ENCODE results near the gene ACBD4.

DNA sequence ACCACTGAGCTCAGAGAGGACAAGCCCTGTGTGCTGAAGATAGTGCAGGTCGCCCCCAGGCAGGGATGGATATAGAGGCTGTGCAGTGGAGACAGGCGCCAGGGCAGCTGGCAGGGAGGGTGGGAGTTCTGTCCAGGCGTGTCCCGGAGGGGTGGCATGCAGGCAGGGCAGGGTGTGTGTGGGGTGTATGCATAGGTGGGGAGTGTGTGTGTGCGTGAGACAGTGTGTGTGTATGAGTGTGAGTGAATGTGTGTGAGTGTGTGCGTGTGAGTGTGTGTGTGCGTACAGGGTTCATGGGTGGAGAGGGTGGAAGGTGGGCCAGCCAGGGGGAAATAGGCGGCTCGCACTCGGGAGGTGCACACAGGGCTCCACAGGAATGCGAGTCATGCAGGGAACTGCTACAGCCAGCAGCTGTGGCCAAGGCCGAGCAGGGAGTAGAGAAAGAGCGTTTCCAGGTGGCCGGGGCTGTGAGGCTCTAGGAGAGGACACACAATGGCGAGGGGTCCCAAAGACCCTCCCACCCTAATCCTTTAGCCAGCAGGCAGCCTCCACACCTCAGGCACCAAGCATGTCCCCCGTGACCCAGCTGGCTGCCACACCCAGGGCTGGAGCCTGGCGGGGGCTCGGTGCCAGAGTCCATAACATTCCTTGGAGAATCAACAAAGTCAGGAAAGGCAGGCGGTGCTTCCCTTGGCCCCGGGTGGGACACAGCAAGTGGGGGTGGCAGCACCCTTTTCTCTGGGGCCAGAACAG is 7.8 kb upstream of the ACBD4 start:
- TF ChIP-seq, protein P1, sequence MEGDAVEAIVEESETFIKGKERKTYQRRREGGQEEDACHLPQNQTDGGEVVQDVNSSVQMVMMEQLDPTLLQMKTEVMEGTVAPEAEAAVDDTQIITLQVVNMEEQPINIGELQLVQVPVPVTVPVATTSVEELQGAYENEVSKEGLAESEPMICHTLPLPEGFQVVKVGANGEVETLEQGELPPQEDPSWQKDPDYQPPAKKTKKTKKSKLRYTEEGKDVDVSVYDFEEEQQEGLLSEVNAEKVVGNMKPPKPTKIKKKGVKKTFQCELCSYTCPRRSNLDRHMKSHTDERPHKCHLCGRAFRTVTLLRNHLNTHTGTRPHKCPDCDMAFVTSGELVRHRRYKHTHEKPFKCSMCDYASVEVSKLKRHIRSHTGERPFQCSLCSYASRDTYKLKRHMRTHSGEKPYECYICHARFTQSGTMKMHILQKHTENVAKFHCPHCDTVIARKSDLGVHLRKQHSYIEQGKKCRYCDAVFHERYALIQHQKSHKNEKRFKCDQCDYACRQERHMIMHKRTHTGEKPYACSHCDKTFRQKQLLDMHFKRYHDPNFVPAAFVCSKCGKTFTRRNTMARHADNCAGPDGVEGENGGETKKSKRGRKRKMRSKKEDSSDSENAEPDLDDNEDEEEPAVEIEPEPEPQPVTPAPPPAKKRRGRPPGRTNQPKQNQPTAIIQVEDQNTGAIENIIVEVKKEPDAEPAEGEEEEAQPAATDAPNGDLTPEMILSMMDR (IDR thresholded peaks at IDR 0.05; ENCODE audit: low read depth, low read length): no peak
- TF ChIP-seq EZH2phosphoT487 (IDR thresholded peaks at IDR 0.05; ENCODE audit: low read depth): no peak

Data from OCI-LY3 (cell line).